D341Med (cell line): Measurements from ENCODE around the gene CA12.
"Not testable (repeated sequence)": the region's sequence is repeated elsewhere in the genome, so short reads cannot be mapped to it uniquely, and the experiment has no call there.

Experiments
- DNase-seq: peaks from one replicate; pipeline ENCODE4 v3.0.0; 2012; ENCODE audit warnings: low spot score

Gene CA12

GRCh38 chr15:63381301-63382204 is at the start of gene CA12:
Gene CA12, minus strand, starts transcription at chr15:63381846. Its CDS starts 126 bp downstream, at chr15:63381720.
- peak; percentile 73 for DNase-seq

GRCh38 chr15:63430766-63431451 is 49.3 kb upstream of the CA12 start:
- DNase-seq: no peak

- no peak for DNase-seq
Observed at GRCh38 chr15:63426552-63426951, 44.9 kb upstream of the CA12 start.

- DNase-seq: no peak
Observed at GRCh38 chr15:63425426-63425985, 43.9 kb upstream of the CA12 start.

GRCh38 chr15:63422891-63423590 is 41.4 kb upstream of the CA12 start:
- DNase-seq: no peak

- no peak for DNase-seq
Observed at GRCh38 chr15:63421433-63421832, 39.8 kb upstream of the CA12 start.

- no peak for DNase-seq
Observed at GRCh38 chr15:63420333-63420747, 38.7 kb upstream of the CA12 start.

- DNase-seq: no peak
Observed at GRCh38 chr15:63418811-63419210, 37.2 kb upstream of the CA12 start.

- no peak for DNase-seq
Observed at GRCh38 chr15:63417721-63418120, 36.1 kb upstream of the CA12 start.

- DNase-seq: not testable (repeated sequence)
Observed at GRCh38 chr15:63417274-63417673, 35.6 kb upstream of the CA12 start.

- no peak for DNase-seq
Observed at GRCh38 chr15:63414474-63415120, 33.0 kb upstream of the CA12 start.

- no peak for DNase-seq
Observed at GRCh38 chr15:63412551-63412950, 30.9 kb upstream of the CA12 start.

- DNase-seq: no peak
Observed at GRCh38 chr15:63411866-63412265, 30.2 kb upstream of the CA12 start.

GRCh38 chr15:63409179-63409578 is 27.5 kb upstream of the CA12 start:
- DNase-seq: no peak

GRCh38 chr15:63408524-63408923 is 26.9 kb upstream of the CA12 start:
- DNase-seq: no peak

- no peak for DNase-seq
Observed at GRCh38 chr15:63407612-63408011, 26.0 kb upstream of the CA12 start.

GRCh38 chr15:63405683-63406390 is 24.2 kb upstream of the CA12 start:
- DNase-seq: no peak

GRCh38 chr15:63405159-63405558 is 23.5 kb upstream of the CA12 start:
- DNase-seq: no peak

GRCh38 chr15:63403254-63403945 is 21.8 kb upstream of the CA12 start:
- DNase-seq: no peak

- peak; percentile 45 for DNase-seq
Observed at GRCh38 chr15:63402498-63403253, 21.0 kb upstream of the CA12 start.
